ENCODE results near the gene ATP11B.

GRCh38 chr3:182936239-182936917 is 143.1 kb downstream of the ATP11B start:
- TF ChIP-seq PHF8 (conservative IDR thresholded peaks at IDR 0.05; ENCODE audit: low read depth, low read length) (no peak), RAD21 (IDR thresholded peaks at IDR 0.05 in 1 of 2, conservative IDR thresholded peaks at IDR 0.05 in 1 of 2; ENCODE audit: low read depth in 2 of 2, low read length in 2 of 2) (no peak), NANOG (IDR thresholded peaks at IDR 0.05; ENCODE audit: insufficient read depth, low read depth, low read length, poor library complexity, severe bottlenecking) (no peak), CTCF (IDR thresholded peaks at IDR 0.05; ENCODE audit: control extremely low read depth in 1 of 3, insufficient read depth in 1 of 3, low read depth in 1 of 3, low read length in 3 of 3) (no peak), MAFK (IDR thresholded peaks at IDR 0.05; ENCODE audit: low read depth, low read length) (no peak), CHD2 (IDR thresholded peaks at IDR 0.05; ENCODE audit: low read length) (no peak)

Measured in H1 (cell line).